BJ (cell line): ENCODE results near the gene TIPARP. TPM values are rescaled to one million over a fixed set of nuclear protein-coding genes. Genes with fewer than 3 reads are reported as not detected.
"Not testable (repeated sequence)": the region's sequence is repeated elsewhere in the genome, so short reads cannot be mapped to it uniquely, and the experiment has no call there.

Experiments
- CTCF ChIA-PET: fragments of 350-600 bp; formaldehyde crosslinking; extraction: SDS; loops from one replicate; lab custom pipeline; 2021; ENCODE audit warnings: antibody characterized with exemption, inconsistent platforms; lab: Yijun Ruan, JAX
- POLR2A ChIA-PET: fragments of 300-600 bp; sonication (Branson Sonifier 250); formaldehyde crosslinking; extraction: SDS; loops from one replicate; lab custom pipeline; 2021; ENCODE audit warnings: antibody characterized with exemption; lab: Charles Lee
- DNase-seq: peaks from one replicate; pipeline ENCODE4 v3.0.0-alpha.2; 2011; ENCODE audit warnings: low read depth
- H3K27me3 ChIP-seq: 2 replicates; pipeline ENCODE4 v1.6.0; 2011; ENCODE audit warnings: low read length; ENCODE audit not compliant: control insufficient read depth, insufficient read depth
- H3K36me3 ChIP-seq: 2 replicates; pipeline ENCODE4 v1.5.1; 2011; ENCODE audit warnings: low read length; ENCODE audit not compliant: control insufficient read depth, insufficient read depth
- H3K4me3 ChIP-seq: 2 replicates; pipeline ENCODE4 v1.5.1; 2011; ENCODE audit warnings: low read depth, mild to moderate bottlenecking, control low read depth, low read length
- CTCF ChIP-seq: IDR thresholded peaks from 2 replicates; pipeline ENCODE4 v1.5.1; 2011; ENCODE audit warnings: low read depth, mild to moderate bottlenecking, control low read depth, inconsistent platforms, low read length, moderate library complexity; ENCODE audit not compliant: insufficient read depth
- polyA plus RNA-seq: library from polyadenylated mRNA; depleted of rRNA; stranded (reverse); fragments of >200 nt; gene quantifications from 2 replicates; pipeline ENCODE4 v1.2.3, GENCODE V29; 2011

TIPARP gene
- polyA plus RNA-seq, 1 experiment = 23.0 TPM

DNA sequence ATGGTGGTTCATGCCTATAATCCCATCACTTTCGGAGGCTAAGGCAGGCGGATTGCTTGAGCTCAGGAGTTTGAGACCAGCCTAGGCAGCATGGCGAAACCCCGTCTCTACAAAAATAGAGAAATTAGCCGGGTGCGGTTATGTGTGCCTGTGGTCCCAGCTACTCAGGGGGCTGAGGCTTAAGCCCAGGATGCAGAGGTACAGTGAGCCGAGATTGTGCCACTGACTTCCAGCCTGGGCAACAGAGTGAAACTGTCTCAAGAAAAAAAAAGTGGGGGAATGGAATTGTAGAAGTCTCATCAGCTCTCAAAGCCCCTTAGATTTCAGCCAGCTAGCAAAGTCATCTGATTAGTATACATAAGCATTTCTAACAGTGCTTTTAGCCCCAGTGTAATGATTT lies 33.2 kb downstream of the TIPARP start:
- no peaks in the 10 kb centered on the region for H3K27me3 ChIP-seq
- no peak for DNase-seq
- ChIA-PET POLR2A (no interaction called here), CTCF (no interaction called here)
- TF ChIP-seq CTCF = no peak
- no peak overlapping the region for H3K4me3 ChIP-seq
- H3K36me3 ChIP-seq = peaks cover 3% of the 10 kb centered on the region

DNA sequence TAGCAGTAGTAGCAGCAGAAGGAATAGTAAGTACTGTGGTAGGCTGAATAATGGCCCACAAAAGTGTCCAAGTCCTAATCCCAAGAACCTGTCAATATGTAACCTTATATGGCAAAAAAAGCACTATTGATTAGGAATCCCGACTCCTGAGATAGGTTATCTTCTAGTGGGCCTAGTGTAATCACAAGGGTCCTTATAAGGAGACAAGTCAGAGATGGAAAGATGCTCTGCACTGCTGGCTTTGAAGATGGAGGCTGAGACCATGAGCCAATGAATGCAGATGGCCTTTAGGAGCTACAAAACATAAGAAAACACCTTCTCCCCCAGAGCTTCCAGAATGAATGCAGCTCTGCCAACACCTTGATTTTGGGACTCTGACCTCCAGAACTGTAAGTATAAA lies 36.0 kb downstream of the TIPARP start:
- CTCF ChIA-PET = interaction anchor here (0.6 to 0.7 kb wide), 2 partner anchors 44 to 129 kb away, joined by 3 read pairs; no protein-coding TSS in a partner anchor
- peaks cover 3% of the 10 kb centered on the region for H3K36me3 ChIP-seq
- TF ChIP-seq CTCF = no peak

DNA sequence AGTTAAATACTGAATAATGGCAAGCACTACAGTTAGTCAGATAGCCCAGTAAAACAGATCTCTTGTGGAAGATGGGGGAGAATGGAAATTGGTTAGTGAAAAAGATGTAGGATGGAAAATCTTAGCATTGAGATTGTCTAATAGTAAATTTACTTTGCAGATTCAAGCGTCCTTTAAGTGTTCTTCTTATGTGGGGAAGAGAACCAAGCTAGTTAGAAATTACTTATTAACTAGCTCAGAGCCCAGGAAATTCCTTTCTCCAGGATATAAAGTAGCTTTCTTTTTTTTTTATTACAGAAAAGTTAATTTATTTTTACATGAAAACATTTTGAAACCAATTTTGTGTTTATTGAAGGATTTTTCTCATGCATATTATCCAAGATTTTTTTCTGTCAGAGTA lies 36.7 kb downstream of the TIPARP start:
- no peaks in the 10 kb centered on the region for H3K27me3 ChIP-seq
- no peak for TF ChIP-seq CTCF
- peaks cover 4% of the 10 kb centered on the region for H3K36me3 ChIP-seq
- no peak for DNase-seq
- CTCF ChIA-PET = interaction anchor here (0.7 kb wide), 2 partner anchors 13 to 43 kb away, joined by 3 read pairs; no protein-coding TSS in a partner anchor
- POLR2A ChIA-PET = interaction anchor here (0.6 kb wide), 1 partner anchor 11 kb away, joined by 3 read pairs; no protein-coding TSS in a partner anchor
- no peak overlapping the region for H3K4me3 ChIP-seq

More for the DNA sequence above, 36.0 kb downstream of the TIPARP start:
- no peak for DNase-seq
- H3K27me3 ChIP-seq = no peaks in the 10 kb centered on the region
- POLR2A ChIA-PET = no interaction called here
- H3K4me3 ChIP-seq = no peak overlapping the region

- CTCF ChIA-PET, H3K4me3 ChIP-seq, DNase-seq, H3K36me3 ChIP-seq, POLR2A ChIA-PET, H3K27me3 ChIP-seq: not testable (repeated sequence)
These were observed 37.6 kb downstream of the TIPARP start for GRCh38 chr3:156711944-156712343.

DNA sequence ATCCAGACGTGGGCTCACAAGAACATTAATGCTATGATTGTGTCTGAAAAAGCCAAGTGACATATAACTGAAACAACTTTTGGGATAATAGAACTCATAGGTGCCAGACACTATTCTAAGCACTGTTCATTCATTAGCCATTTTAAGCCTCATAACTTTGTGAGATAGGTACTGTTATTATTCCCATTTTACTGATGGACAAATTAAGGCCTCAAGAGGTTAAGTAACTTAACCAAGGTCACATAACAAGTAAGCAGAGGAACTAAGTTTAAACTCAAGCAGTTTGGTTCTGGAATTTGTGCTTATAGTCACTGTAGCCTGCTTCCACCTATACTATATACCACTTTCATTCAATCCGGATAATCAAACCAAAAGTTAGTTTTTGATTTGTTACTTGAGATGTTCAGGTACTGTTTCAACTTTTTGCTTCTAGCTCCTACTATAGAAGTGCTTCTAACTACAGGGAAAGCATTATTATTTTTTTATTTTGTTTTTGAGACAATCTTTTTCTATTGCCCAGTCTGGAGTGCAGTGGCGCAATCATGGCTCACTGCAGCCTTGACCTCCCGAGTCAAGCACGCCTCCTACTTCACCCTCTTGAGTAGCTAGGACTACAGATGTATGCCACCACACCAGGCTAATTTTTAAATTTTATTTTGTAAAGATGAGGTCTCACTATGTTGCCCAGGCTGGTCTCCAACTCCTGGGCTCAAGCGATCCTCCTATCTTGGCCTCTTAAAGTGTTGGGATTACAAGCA lies 41.9 kb downstream of the TIPARP start:
- TF ChIP-seq CTCF = no peak
- H3K4me3 ChIP-seq = no peak overlapping the region
- DNase-seq = no peak
- CTCF ChIA-PET = interaction anchor here (1.7 kb wide), 1 partner anchor 421 kb away, joined by 6 read pairs; no protein-coding TSS in a partner anchor
- H3K27me3 ChIP-seq = no peaks in the 10 kb centered on the region
- POLR2A ChIA-PET = no interaction called here
- H3K36me3 ChIP-seq = peaks cover 4% of the 10 kb centered on the region
